Endodermal cell (in vitro differentiated cells): Measurements from ENCODE around the gene FAHD1. TPM values are rescaled to one million over a fixed set of nuclear protein-coding genes. Genes with fewer than 3 reads are reported as not detected.

ENCODE experiments used
- DNase-seq: peaks from one replicate; pipeline ENCODE4 v3.0.0-alpha.2; 2017
- H3K27ac ChIP-seq: 2 replicates; pipeline ENCODE4 v1.5.1; 2013; ENCODE audit warnings: mild to moderate bottlenecking, low read depth, low read length, moderate library complexity
- H3K27me3 ChIP-seq: 2 replicates; pipeline ENCODE4 v1.6.1; 2013; ENCODE audit warnings: mild to moderate bottlenecking, low read length, moderate library complexity; ENCODE audit not compliant: insufficient read depth, control insufficient read depth, poor library complexity, severe bottlenecking
- H3K36me3 ChIP-seq: 2 replicates; pipeline ENCODE4 v1.7.0; 2013; ENCODE audit warnings: mild to moderate bottlenecking, low read length, moderate library complexity; ENCODE audit not compliant: control insufficient read depth, insufficient read depth
- H3K4me1 ChIP-seq: one replicate; pipeline ENCODE4 v1.7.0; 2013; ENCODE audit warnings: low read length; ENCODE audit not compliant: control insufficient read depth, insufficient read depth
- H3K4me3 ChIP-seq: 2 replicates; pipeline ENCODE4 v1.5.1; 2013; ENCODE audit warnings: mild to moderate bottlenecking, low read length, moderate library complexity
- H3K9ac ChIP-seq: 2 replicates; pipeline ENCODE4 v1.6.1; 2013; ENCODE audit warnings: mild to moderate bottlenecking, low read length, moderate library complexity; ENCODE audit not compliant: poor library complexity, severe bottlenecking; ENCODE audit errors: extremely low read depth
- H3K9me3 ChIP-seq: 2 replicates; pipeline ENCODE4 v1.6.1; 2013; ENCODE audit warnings: mild to moderate bottlenecking, low read length, moderate library complexity; ENCODE audit not compliant: control insufficient read depth
- H3K27ac Mint-ChIP-seq: 2 replicates; pipeline ENCODE4 v1.8.0; 2020; ENCODE audit warnings: mixed read lengths
- H3K27me3 Mint-ChIP-seq: 2 replicates; pipeline ENCODE4 v1.8.0; 2021; ENCODE audit warnings: mild to moderate bottlenecking, mixed read lengths; ENCODE audit not compliant: insufficient read depth
- H3K36me3 Mint-ChIP-seq: 2 replicates; pipeline ENCODE4 v1.8.0; 2020; ENCODE audit warnings: low read depth, mixed read lengths
- H3K4me1 Mint-ChIP-seq: 2 replicates; pipeline ENCODE4 v1.8.0; 2020; ENCODE audit warnings: mixed read lengths
- H3K4me3 Mint-ChIP-seq: 2 replicates; pipeline ENCODE4 v1.8.0; 2020; ENCODE audit warnings: mild to moderate bottlenecking, moderate library complexity, mixed read lengths
- H3K9me3 Mint-ChIP-seq: 2 replicates; pipeline ENCODE4 v1.8.0; 2020; ENCODE audit warnings: mild to moderate bottlenecking, mixed read lengths
- CTCF ChIP-seq: fragments of 200-600 bp; sonication (generic); conservative IDR thresholded peaks from 2 replicates; pipeline ENCODE4 v1.5.0; 2021; ENCODE audit warnings: antibody characterized with exemption, mild to moderate bottlenecking
- WGBS, 2 experiments: methylation state at CpG; one replicate each; pipeline versions ENCODE4 v1.1.5 to v1.1.7; 2013; ENCODE audit warnings: missing lambda C conversion rate in 2 of 2, mixed read lengths in 1 of 2; ENCODE audit not compliant: insufficient coverage in 1 of 2, insufficient read length in 1 of 2; 5-methylcytosine and 5-hydroxymethylcytosine counted together
- total RNA-seq, 2 donors: library from RNA; stranded (reverse); fragmentation: NEBNext Ultra II Directional in 1 of 2; extraction: Animal tissue kit (Norgen Biotek cat#: 25700) in 1 of 2; gene quantifications; 2 replicates in 1 of 2; 3 replicates in 1 of 2; pipeline ENCODE4 v1.2.1, GENCODE V29; 2021

Gene FAHD1
- total RNA-seq, 2 donors from 2014 or later: 16.6 to 16.9 TPM

GRCh38 chr16:1782408-1783264, 44.4 kb upstream of the FAHD1 start, which contains the start of the genes NUBP2 and SPSB3:
TSS of gene NUBP2 (plus strand) at chr16:1782960. CDS start at chr16:1783021, 61 bp downstream.
TSS of gene SPSB3 (minus strand) at chr16:1782571. CDS start at chr16:1781483, 1,088 bp downstream.
- no peaks in the 10 kb centered on the region for H3K9me3 ChIP-seq
- peaks cover 24% of the 10 kb centered on the region for H3K36me3 ChIP-seq
- WGBS, 2 experiments: 0% methylated on average over 49 to 102 of the region's 102 CpGs
- H3K27ac ChIP-seq: peak within 1 kb of the TSS; percentile 91
- peak; percentile 100 for DNase-seq
- no peak for TF ChIP-seq CTCF
- Mint-ChIP-seq H3K4me3 (peak within 1 kb of the TSS; percentile 85), H3K9me3 (no peaks in the 10 kb centered on the region), H3K27me3 (no peaks in the 10 kb centered on the region), H3K36me3 (peaks cover 15% of the 10 kb centered on the region), H3K27ac (peak within 1 kb of the TSS; percentile 94), H3K4me1 (peaks cover 10% of the 10 kb centered on the region)
- peaks cover 8% of the 10 kb centered on the region for H3K4me1 ChIP-seq
- H3K4me3 ChIP-seq: peak within 1 kb of the TSS; percentile 96
- H3K9ac ChIP-seq: peak within 1 kb of the TSS; percentile 73
- H3K27me3 ChIP-seq: no peaks in the 10 kb centered on the region

- 93 to 99% methylated on average over 21 to 23 of the region's 26 CpGs for WGBS, 2 experiments
These were observed 41.8 kb upstream of the FAHD1 start for GRCh38 chr16:1784977-1785845.

More at GRCh38 chr16:1784977-1785845, 41.8 kb upstream of the FAHD1 start:
- Mint-ChIP-seq H3K27ac (no peak overlapping the region), H3K36me3 (peaks cover 15% of the 10 kb centered on the region), H3K4me1 (peaks cover 10% of the 10 kb centered on the region), H3K9me3 (no peaks in the 10 kb centered on the region), H3K27me3 (no peaks in the 10 kb centered on the region), H3K4me3 (peak overlapping the region; percentile 39)
- H3K9me3 ChIP-seq: no peaks in the 10 kb centered on the region
- H3K4me1 ChIP-seq: peaks cover 8% of the 10 kb centered on the region
- TF ChIP-seq CTCF: no peak
- no peak overlapping the region for H3K4me3 ChIP-seq
- H3K27me3 ChIP-seq: no peaks in the 10 kb centered on the region
- H3K9ac ChIP-seq: no peak overlapping the region
- H3K27ac ChIP-seq: no peak overlapping the region
- peaks cover 14% of the 10 kb centered on the region for H3K36me3 ChIP-seq
- DNase-seq: no peak
